Uterus (tissue), 2 donors: Measurements from ENCODE around the gene CMC4.

Experiments used
- POLR2A ChIP-seq, 2 donors: fragments of 450-650 bp; IDR thresholded peaks; one replicate each; pipeline ENCODE4 v1.6.1; 2016; ENCODE audit warnings: antibody characterized with exemption in 2 of 2, mild to moderate bottlenecking in 1 of 2, moderate library complexity in 1 of 2
- TF ChIP-seq, protein P1 (sequence below), 4 experiments: fragments of 200-600 bp in 2 of 4; fragments of 450-650 bp in 2 of 4; sonication (generic) in 2 of 4; IDR thresholded peaks; one replicate each; pipeline ENCODE4 v1.5.1; 2016 to 2019; ENCODE audit warnings: antibody characterized with exemption in 4 of 4, mild to moderate bottlenecking in 2 of 4, moderate library complexity in 1 of 4

DNA sequence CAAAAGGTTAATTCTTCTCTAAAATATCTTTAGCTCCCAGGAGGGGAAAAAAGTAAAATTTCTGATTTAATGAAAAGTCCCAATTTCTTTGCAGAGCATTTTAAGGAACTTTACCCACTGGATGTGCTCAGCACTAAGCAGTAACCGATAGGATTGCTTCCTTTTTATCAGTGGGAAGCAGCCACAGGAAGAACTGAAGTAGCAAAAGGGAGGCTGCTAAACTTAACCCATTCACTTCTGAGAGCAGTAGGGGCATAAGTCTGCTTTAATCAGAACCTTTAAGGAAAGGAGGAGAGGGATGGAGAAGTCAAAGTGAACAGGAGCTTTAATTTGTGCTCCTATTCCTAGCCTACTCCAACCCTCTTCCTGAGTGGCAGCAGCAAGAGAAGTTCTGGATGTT is 48.4 kb downstream of the CMC4 start, which contains the start of gene F8:
- TF ChIP-seq, protein P1, sequence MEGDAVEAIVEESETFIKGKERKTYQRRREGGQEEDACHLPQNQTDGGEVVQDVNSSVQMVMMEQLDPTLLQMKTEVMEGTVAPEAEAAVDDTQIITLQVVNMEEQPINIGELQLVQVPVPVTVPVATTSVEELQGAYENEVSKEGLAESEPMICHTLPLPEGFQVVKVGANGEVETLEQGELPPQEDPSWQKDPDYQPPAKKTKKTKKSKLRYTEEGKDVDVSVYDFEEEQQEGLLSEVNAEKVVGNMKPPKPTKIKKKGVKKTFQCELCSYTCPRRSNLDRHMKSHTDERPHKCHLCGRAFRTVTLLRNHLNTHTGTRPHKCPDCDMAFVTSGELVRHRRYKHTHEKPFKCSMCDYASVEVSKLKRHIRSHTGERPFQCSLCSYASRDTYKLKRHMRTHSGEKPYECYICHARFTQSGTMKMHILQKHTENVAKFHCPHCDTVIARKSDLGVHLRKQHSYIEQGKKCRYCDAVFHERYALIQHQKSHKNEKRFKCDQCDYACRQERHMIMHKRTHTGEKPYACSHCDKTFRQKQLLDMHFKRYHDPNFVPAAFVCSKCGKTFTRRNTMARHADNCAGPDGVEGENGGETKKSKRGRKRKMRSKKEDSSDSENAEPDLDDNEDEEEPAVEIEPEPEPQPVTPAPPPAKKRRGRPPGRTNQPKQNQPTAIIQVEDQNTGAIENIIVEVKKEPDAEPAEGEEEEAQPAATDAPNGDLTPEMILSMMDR (IDR thresholded peaks at IDR 0.05) = no peak
- no peak for TF ChIP-seq POLR2A (IDR thresholded peaks at IDR 0.05)
